CD8-positive, alpha-beta memory T cell (primary cell): ENCODE data around the gene ZXDC. TPM values are rescaled to one million over a fixed set of nuclear protein-coding genes. Genes with fewer than 3 reads are reported as not detected.
A peak's percentile ranks its signal among the peaks of the same experiment; 100 is the strongest.

ENCODE experiments used
- CTCF ChIA-PET: fragments of 350-600 bp; sonication (Branson Sonifier 250); formaldehyde crosslinking; loops from one replicate; lab custom pipeline; 2021; ENCODE audit warnings: antibody characterized with exemption; lab: Charles Lee
- POLR2A ChIA-PET: fragments of 350-600 bp; sonication (Branson Sonifier 250); formaldehyde crosslinking; loops from one replicate; lab custom pipeline; 2021; ENCODE audit warnings: antibody characterized with exemption; lab: Charles Lee
- DNase-seq, 5 donors: peaks; one replicate each; pipeline versions ENCODE4 v3.0.0 to v3.0.0-alpha.2; 2020 to 2022; ENCODE audit warnings: mixed read lengths in 1 of 5
- H3K27ac ChIP-seq: one replicate; pipeline ENCODE4 v1.7.0; 2013; ENCODE audit warnings: low read depth, mild to moderate bottlenecking, low read length, moderate library complexity
- H3K27me3 ChIP-seq: 2 replicates; pipeline ENCODE4 v1.7.0; 2013; ENCODE audit warnings: low read length, mild to moderate bottlenecking; ENCODE audit not compliant: insufficient read depth, poor library complexity, severe bottlenecking
- H3K36me3 ChIP-seq: 2 replicates; pipeline ENCODE4 v1.7.0; 2013; ENCODE audit warnings: mild to moderate bottlenecking, low read length, moderate library complexity; ENCODE audit not compliant: insufficient read depth
- H3K4me1 ChIP-seq: 2 replicates; pipeline ENCODE4 v1.7.0; 2013; ENCODE audit warnings: mild to moderate bottlenecking, low read length, moderate library complexity; ENCODE audit not compliant: insufficient read depth
- H3K4me3 ChIP-seq: 2 replicates; pipeline ENCODE4 v1.7.0; 2013; ENCODE audit warnings: mild to moderate bottlenecking, low read length
- H3K9me3 ChIP-seq: 2 replicates; pipeline ENCODE4 v1.7.0; 2013; ENCODE audit warnings: mild to moderate bottlenecking, low read length
- H3K27ac Mint-ChIP-seq, 8 donors: one replicate each; pipeline ENCODE4 v1.8.0; 2020 to 2021; ENCODE audit warnings: mixed read lengths in 8 of 8, mild to moderate bottlenecking in 6 of 8, inconsistent platforms in 3 of 8, moderate library complexity in 3 of 8
- H3K27me3 Mint-ChIP-seq, 2 donors: one replicate each; pipeline ENCODE4 v1.8.0; 2020 to 2021; ENCODE audit warnings: mixed read lengths in 2 of 2, mild to moderate bottlenecking in 1 of 2, moderate library complexity in 1 of 2
- H3K36me3 Mint-ChIP-seq, 3 donors: one replicate each; pipeline ENCODE4 v1.8.0; 2020 to 2021; ENCODE audit warnings: mixed read lengths in 3 of 3, inconsistent platforms in 1 of 3, mild to moderate bottlenecking in 1 of 3
- H3K4me1 Mint-ChIP-seq, 3 donors: one replicate each; pipeline ENCODE4 v1.8.0; 2020 to 2021; ENCODE audit warnings: mixed read lengths in 3 of 3, inconsistent platforms in 1 of 3, mild to moderate bottlenecking in 1 of 3
- H3K4me3 Mint-ChIP-seq, 7 donors: one replicate each; pipeline ENCODE4 v1.8.0; 2020 to 2021; ENCODE audit warnings: mixed read lengths in 7 of 7, mild to moderate bottlenecking in 6 of 7, moderate library complexity in 4 of 7, inconsistent platforms in 2 of 7
- H3K9me3 Mint-ChIP-seq, 5 donors: one replicate each; pipeline ENCODE4 v1.8.0; 2020 to 2022; ENCODE audit warnings: mixed read lengths in 5 of 5, mild to moderate bottlenecking in 3 of 5, moderate library complexity in 2 of 5, inconsistent platforms in 1 of 5
- polyA plus RNA-seq: library from polyadenylated mRNA; unstranded; fragments of 300-500 nt; fragmentation: Illumina TruSeq; gene quantifications from one replicate; pipeline ENCODE4 v1.2.3, GENCODE V29; 2021
- total RNA-seq, 2 experiments: library from RNA; stranded (reverse); gene quantifications; one replicate each; pipeline ENCODE4 v1.2.3, GENCODE V29; 2021

The ZXDC gene
- total and polyA plus RNA-seq, 3 experiments from 2014 or later, result 24.2 to 25.0 (median 24.6) TPM

DNA sequence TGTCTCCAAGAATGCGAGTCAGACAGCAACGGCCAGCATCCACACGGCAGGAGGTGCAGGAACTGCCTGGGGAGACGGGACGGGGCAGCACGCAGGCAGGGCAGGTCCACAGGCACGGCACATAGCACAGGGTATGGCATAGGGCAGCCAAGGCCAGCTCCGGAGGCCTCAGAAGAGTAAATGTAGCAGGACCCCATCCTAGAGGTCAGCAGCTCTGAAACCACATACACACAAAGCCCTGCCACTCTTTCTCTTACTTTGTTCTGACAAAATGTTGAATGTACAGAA, 26.9 kb downstream of the ZXDC start:
- H3K36me3 ChIP-seq, result peaks cover 14% of the 10 kb centered on the region
- H3K4me3 Mint-ChIP-seq, result no peak overlapping the region

DNA sequence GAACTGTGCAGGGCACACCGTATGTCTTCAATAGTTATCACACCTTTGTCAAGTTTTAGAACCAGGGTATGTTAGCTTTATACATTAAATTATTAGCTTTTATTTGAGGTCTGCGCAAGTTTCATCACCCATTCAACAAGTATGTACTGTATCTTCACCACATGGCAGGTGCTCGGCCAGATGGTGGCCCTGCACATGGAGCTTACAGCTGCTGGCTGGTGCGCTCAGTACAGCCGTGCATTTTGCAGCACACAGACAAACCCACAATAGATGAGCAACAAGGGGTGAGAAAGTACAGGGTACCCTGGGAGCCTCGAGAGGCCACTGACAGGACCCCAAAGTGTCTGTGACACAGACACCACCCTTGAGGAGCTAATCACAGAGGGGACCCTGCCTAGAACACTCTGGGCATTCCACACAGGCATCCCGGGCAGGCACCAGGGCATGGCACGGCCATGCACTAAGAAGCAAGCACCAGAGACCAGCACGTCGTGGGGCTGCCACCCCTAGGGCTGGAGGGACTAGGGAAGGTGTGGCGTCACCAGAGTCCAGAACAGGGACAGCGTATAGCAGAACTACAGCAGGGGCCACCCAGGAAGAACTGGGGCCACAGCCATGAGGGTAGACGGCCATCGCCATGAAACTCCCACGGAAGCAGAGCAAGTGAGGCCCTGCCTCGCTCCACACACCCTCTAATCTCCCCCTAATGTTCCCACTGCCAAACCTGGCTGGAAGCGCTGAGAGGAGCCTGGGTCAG, 27.4 kb downstream of the ZXDC start:
- Histone ChIP-seq H3K9me3 (no peaks in the 10 kb centered on the region), H3K4me1 (no peaks in the 10 kb centered on the region), H3K4me3 (no peak overlapping the region), H3K36me3 (peaks cover 14% of the 10 kb centered on the region), H3K27me3 (no peaks in the 10 kb centered on the region), H3K27ac (no peak overlapping the region)
- peaks cover 0 to 3% (median 3%) of the 10 kb centered on the region in 3 donors for H3K4me1 Mint-ChIP-seq
- ChIA-PET POLR2A (no interaction called here), CTCF (no interaction called here)
- H3K27me3 Mint-ChIP-seq, result no peaks in the 10 kb centered on the region
- DNase-seq, result no peak
- H3K27ac Mint-ChIP-seq, result peak overlapping the region in 2 of 8 donors; percentile 7 to 89
- H3K9me3 Mint-ChIP-seq, result no peaks in the 10 kb centered on the region
- H3K4me3 Mint-ChIP-seq, result no peak overlapping the region
- H3K36me3 Mint-ChIP-seq, result peaks cover 0 to 70% (median 9%) of the 10 kb centered on the region in 3 donors

More for the DNA sequence above, 26.9 kb downstream of the ZXDC start:
- no peaks in the 10 kb centered on the region for H3K27me3 ChIP-seq
- Mint-ChIP-seq H3K36me3 (peaks cover 0 to 70% (median 9%) of the 10 kb centered on the region in 3 donors), H3K27ac (no peak overlapping the region), H3K27me3 (no peaks in the 10 kb centered on the region), H3K4me1 (peaks cover 0 to 3% (median 3%) of the 10 kb centered on the region in 3 donors), H3K9me3 (no peaks in the 10 kb centered on the region)
- H3K27ac ChIP-seq, result no peak overlapping the region
- no peaks in the 10 kb centered on the region for H3K4me1 ChIP-seq
- H3K9me3 ChIP-seq, result no peaks in the 10 kb centered on the region
- H3K4me3 ChIP-seq, result no peak overlapping the region
- ChIA-PET CTCF (no interaction called here), POLR2A (no interaction called here)
- no peak for DNase-seq

DNA sequence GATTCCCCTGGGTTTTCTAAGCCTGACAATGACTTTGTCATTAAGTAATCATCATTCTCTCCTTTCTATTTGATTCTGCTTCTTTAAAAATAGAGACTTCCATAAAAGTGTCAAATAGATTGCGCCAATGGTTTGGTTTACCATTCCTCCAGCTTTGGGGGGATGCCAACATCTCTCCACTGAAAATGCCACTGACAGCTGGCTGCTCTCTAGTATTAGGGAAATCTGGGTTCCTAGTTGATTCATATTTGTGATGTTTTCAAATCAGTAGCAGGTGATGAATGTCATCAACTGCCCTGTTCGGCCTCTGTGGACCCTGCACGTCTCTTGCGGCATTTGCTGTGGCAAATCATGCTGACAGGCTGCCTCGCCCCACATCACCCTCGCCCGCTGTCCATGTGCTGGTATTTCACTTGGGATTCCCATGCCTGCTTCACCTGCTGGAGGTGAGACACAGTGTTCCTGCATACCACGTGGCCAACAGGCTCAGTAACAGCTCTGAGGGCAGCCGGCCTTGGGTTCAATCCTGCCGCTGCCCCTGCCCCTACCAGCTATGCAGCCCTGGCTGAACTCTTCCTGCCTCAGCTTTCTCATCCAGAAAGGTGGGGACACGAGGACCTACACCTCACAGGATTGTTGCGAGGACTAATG, 28.1 kb downstream of the ZXDC start:
- Histone ChIP-seq H3K36me3 (peaks cover 12% of the 10 kb centered on the region), H3K27me3 (no peaks in the 10 kb centered on the region), H3K9me3 (no peaks in the 10 kb centered on the region), H3K4me1 (no peaks in the 10 kb centered on the region), H3K27ac (no peak overlapping the region), H3K4me3 (no peak overlapping the region)
- Mint-ChIP-seq H3K27me3 (no peaks in the 10 kb centered on the region), H3K36me3 (peaks cover 0 to 68% (median 9%) of the 10 kb centered on the region in 3 donors), H3K27ac (peak overlapping the region in 2 of 8 donors; percentile 7 to 27), H3K4me1 (peaks cover 0 to 3% (median 3%) of the 10 kb centered on the region in 3 donors), H3K9me3 (no peaks in the 10 kb centered on the region), H3K4me3 (no peak overlapping the region)
- ChIA-PET CTCF (no interaction called here), POLR2A (no interaction called here)
- DNase-seq, result no peak

DNA sequence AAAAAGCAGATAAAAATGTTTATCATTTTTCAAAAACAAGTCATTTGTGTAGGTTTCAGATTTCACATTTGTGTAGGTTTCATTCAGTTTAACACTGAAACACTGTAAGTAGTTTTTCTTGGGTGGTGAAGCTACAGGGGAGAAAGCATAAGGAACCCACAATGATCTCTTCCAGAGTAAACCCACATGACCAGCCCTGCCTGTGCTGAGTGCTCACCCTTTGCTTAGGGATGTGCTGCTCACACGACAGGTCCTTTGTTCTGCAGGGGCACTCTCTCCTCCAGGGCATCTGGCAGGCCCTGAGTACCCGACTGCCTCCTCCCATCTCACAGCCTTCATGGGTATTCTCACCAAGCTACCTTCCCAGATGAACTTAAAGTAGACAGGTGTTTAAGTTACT, 28.9 kb downstream of the ZXDC start:
- Mint-ChIP-seq H3K9me3 (no peaks in the 10 kb centered on the region), H3K4me1 (peaks cover 0 to 3% (median 3%) of the 10 kb centered on the region in 3 donors), H3K4me3 (no peak overlapping the region), H3K27me3 (no peaks in the 10 kb centered on the region), H3K36me3 (peaks cover 0 to 67% (median 8%) of the 10 kb centered on the region in 3 donors), H3K27ac (peak overlapping the region in 2 of 8 donors; percentile 54 to 60)
- H3K4me1 ChIP-seq, result no peaks in the 10 kb centered on the region
- H3K36me3 ChIP-seq, result peaks cover 4% of the 10 kb centered on the region
- no peaks in the 10 kb centered on the region for H3K9me3 ChIP-seq
- ChIA-PET POLR2A (no interaction called here), CTCF (no interaction called here)
- no peak overlapping the region for H3K4me3 ChIP-seq
- no peaks in the 10 kb centered on the region for H3K27me3 ChIP-seq
- no peak overlapping the region for H3K27ac ChIP-seq
- DNase-seq, result no peak

DNA sequence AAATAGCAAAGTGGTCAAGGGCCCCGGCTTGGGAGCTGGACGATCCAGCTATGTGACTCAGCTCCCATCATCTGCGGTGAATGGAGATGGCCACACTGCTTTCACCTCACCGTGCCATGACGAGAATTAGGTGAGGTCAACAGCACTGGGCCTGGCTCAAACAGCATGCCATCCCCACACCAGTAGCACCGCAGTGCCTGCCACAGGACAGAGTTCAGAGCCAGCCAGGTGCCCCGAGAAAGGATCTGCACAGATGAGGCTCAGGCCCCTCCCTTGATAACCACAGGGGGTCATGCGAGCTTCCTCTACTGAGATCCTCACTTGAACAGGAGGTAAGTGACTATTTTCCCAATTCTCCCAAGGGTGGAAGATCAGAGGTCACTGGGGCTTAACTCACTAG, 29.4 kb downstream of the ZXDC start:
- Histone ChIP-seq H3K4me1 (no peaks in the 10 kb centered on the region), H3K4me3 (no peak overlapping the region), H3K27me3 (no peaks in the 10 kb centered on the region), H3K36me3 (no peaks in the 10 kb centered on the region), H3K9me3 (no peaks in the 10 kb centered on the region), H3K27ac (no peak overlapping the region)
- no peak for DNase-seq
- Mint-ChIP-seq H3K27me3 (no peaks in the 10 kb centered on the region), H3K27ac (no peak overlapping the region), H3K4me3 (no peak overlapping the region), H3K4me1 (peaks cover 0 to 3% (median 0%) of the 10 kb centered on the region in 3 donors), H3K9me3 (no peaks in the 10 kb centered on the region), H3K36me3 (peaks cover 0 to 66% (median 5%) of the 10 kb centered on the region in 3 donors)
- CTCF ChIA-PET, result no interaction called here
- POLR2A ChIA-PET, result no interaction called here

DNA sequence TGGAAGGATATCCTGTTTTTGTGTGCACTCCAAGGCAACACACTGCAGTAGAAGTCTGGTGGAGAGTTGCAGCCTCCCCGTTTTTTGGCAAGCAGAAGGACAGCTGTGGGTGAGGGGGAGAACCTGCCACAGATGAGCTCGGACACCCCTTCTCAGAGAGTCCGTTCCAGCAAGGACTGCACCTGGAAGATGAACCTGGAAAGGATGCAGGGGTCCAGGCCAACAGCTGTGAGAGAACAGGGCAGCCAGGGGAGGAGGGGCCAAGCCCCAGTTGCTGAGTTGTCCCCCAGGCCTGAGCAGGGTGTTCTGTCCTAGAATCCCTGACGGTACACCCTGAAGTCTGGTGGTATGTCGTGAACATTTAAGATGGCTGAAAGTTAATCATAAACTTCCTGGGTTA, 30.2 kb downstream of the ZXDC start:
- H3K27me3 ChIP-seq, result no peaks in the 10 kb centered on the region
- Mint-ChIP-seq H3K4me1 (peaks cover 0 to 3% (median 0%) of the 10 kb centered on the region in 3 donors), H3K4me3 (no peak overlapping the region), H3K36me3 (peaks cover 0 to 66% (median 5%) of the 10 kb centered on the region in 3 donors), H3K9me3 (no peaks in the 10 kb centered on the region), H3K27ac (peak overlapping the region in 3 of 8 donors; percentile 2 to 78 (median 19)), H3K27me3 (no peaks in the 10 kb centered on the region)
- H3K36me3 ChIP-seq, result no peaks in the 10 kb centered on the region
- no peak for DNase-seq
- H3K27ac ChIP-seq, result no peak overlapping the region
- ChIA-PET POLR2A (no interaction called here), CTCF (no interaction called here)
- no peaks in the 10 kb centered on the region for H3K9me3 ChIP-seq
- no peaks in the 10 kb centered on the region for H3K4me1 ChIP-seq
- no peak overlapping the region for H3K4me3 ChIP-seq

DNA sequence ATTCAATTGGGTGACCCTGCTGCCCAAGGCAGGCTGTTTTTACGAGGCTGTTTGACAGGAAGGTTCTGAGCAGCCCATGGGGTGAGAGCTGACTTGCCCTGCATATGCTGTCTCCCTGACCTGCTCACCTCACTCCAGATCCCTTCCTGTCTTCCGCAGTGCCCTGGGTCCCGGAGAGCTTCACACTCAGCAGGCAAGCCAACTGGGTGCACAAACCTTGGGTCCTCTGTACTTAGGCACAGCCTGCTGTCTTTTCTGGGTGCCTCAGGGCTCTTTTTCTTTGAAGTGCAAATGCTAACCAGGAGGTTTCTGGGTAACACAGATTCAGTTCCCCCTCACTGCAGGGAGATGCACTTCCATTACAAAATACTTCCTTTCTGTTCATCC, 32.8 kb downstream of the ZXDC start:
- CTCF ChIA-PET, result no interaction called here

DNA sequence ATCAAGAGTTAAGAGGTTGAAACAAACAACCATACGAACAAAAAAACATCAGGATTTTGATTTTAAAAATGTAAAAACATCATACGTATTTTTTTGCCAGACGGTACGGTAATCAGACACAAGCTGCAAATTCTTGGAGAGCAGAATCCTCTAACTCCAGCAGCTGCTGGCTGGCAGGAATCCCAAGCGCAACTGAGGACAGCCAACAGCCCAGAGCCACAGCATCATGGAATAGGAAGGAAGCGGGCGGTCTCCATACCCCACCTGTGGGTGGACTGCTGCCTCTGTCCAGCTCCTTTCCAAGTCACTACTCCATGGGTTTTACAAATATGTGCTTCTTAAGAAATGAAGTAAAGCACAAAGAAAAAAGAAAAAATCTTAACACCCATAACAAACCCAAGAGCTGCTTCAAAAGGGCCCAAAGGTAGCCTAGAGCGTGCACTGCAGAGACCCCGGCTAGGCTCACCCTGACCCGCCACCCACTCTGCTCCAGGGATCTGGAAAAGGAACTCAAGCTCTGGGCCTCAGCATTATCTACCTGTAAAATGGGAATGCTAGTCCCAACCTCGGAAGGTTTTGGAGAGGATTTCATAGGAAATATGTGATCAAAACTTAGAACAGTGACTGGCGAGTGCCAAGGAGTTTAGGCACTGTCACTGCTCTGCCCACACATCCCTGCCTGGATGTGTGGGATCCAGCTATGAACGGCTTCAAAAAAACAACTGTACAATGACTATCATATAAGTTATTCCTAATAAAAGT, 33.4 kb downstream of the ZXDC start:
- POLR2A ChIA-PET, result no interaction called here
- no peak overlapping the region for H3K4me3 ChIP-seq
- no peak for DNase-seq
- no peaks in the 10 kb centered on the region for H3K9me3 ChIP-seq
- no peaks in the 10 kb centered on the region for H3K4me1 ChIP-seq
- Mint-ChIP-seq H3K9me3 (no peaks in the 10 kb centered on the region), H3K27ac (peak overlapping the region in 1 of 8 donors; percentile 44), H3K36me3 (peaks cover 0 to 75% (median 8%) of the 10 kb centered on the region in 3 donors), H3K4me1 (no peaks in the 10 kb centered on the region), H3K4me3 (no peak overlapping the region), H3K27me3 (no peaks in the 10 kb centered on the region)
- H3K27ac ChIP-seq, result no peak overlapping the region
- CTCF ChIA-PET, result no interaction called here
- peaks cover 5% of the 10 kb centered on the region for H3K36me3 ChIP-seq
- no peaks in the 10 kb centered on the region for H3K27me3 ChIP-seq

More for the DNA sequence above, 32.8 kb downstream of the ZXDC start:
- peak overlapping the region in 2 of 8 donors; percentile 14 to 44 for H3K27ac Mint-ChIP-seq
- no peak overlapping the region for H3K4me3 Mint-ChIP-seq
- Histone ChIP-seq H3K9me3 (no peaks in the 10 kb centered on the region), H3K4me1 (no peaks in the 10 kb centered on the region), H3K27ac (no peak overlapping the region), H3K27me3 (no peaks in the 10 kb centered on the region), H3K4me3 (no peak overlapping the region), H3K36me3 (peaks cover 5% of the 10 kb centered on the region)
- H3K4me1 Mint-ChIP-seq, result no peaks in the 10 kb centered on the region
- no peaks in the 10 kb centered on the region for H3K27me3 Mint-ChIP-seq
- no peaks in the 10 kb centered on the region for H3K9me3 Mint-ChIP-seq
- POLR2A ChIA-PET, result no interaction called here
- peaks cover 0 to 69% (median 10%) of the 10 kb centered on the region in 3 donors for H3K36me3 Mint-ChIP-seq
- no peak for DNase-seq
